H1 (cell line): ENCODE measurements around the gene CSF1. TPM values are rescaled to one million over a fixed set of nuclear protein-coding genes. Genes with fewer than 3 reads are reported as not detected.

ENCODE experiments used
- CTCF ChIA-PET: fragments of 300-600 bp; sonication (Branson Sonifier 250); formaldehyde crosslinking; loops from one replicate; lab custom pipeline; 2021; ENCODE audit not compliant: partially characterized antibody; lab: Charles Lee
- POLR2A ChIA-PET: fragments of 300-600 bp; sonication (Branson Sonifier 250); formaldehyde crosslinking; loops from one replicate; lab custom pipeline; 2021; ENCODE audit warnings: inconsistent platforms; ENCODE audit not compliant: partially characterized antibody; lab: Charles Lee
- DNase-seq, 2 experiments: peaks; one replicate each; pipeline versions ENCODE4 v3.0.0 to v3.0.0-alpha.2; 2010 to 2022; ENCODE audit warnings: low spot score in 2 of 2, low read depth in 1 of 2, mixed read lengths in 1 of 2
- FAIRE-seq: peaks from 2 replicates; lab custom pipeline; 2011; peaks lifted over from hg19 to GRCh38; lab: Jason Lieb, UNC
- H2AFZ ChIP-seq: 2 replicates; pipeline ENCODE4 v1.8.1; 2012; ENCODE audit warnings: low read length, inconsistent platforms
- H2AK5ac ChIP-seq: 2 replicates; pipeline ENCODE4 v1.6.1; 2013; ENCODE audit warnings: low read depth, low read length
- H2BK120ac ChIP-seq: replicated peaks from 2 replicates; pipeline ENCODE3; 2013; ENCODE audit warnings: low read depth, low read length, inconsistent platforms
- H2BK12ac ChIP-seq: 2 replicates; pipeline ENCODE4 v1.6.1; 2013; ENCODE audit warnings: low read depth, low read length
- H2BK15ac ChIP-seq: 2 replicates; pipeline ENCODE4 v1.6.1; 2013; ENCODE audit warnings: low read length
- H2BK20ac ChIP-seq: 2 replicates; pipeline ENCODE4 v1.6.1; 2013; ENCODE audit warnings: low read length
- H2BK5ac ChIP-seq: 2 replicates; pipeline ENCODE4 v1.6.1; 2013; ENCODE audit warnings: low read depth, low read length
- H3K14ac ChIP-seq: 2 replicates; pipeline ENCODE4 v1.6.1; 2013; ENCODE audit warnings: inconsistent platforms; ENCODE audit not compliant: insufficient read length
- H3K18ac ChIP-seq: 2 replicates; pipeline ENCODE4 v1.6.1; 2013; ENCODE audit warnings: low read length; ENCODE audit errors: extremely low read depth
- H3K23ac ChIP-seq: 2 replicates; pipeline ENCODE4 v1.6.1; 2013; ENCODE audit warnings: inconsistent platforms; ENCODE audit not compliant: insufficient read length
- H3K23me2 ChIP-seq: 2 replicates; pipeline ENCODE4 v1.6.1; 2013; ENCODE audit warnings: low read depth, low read length
- H3K27ac ChIP-seq: 2 replicates; pipeline ENCODE4 v1.6.1; 2011; ENCODE audit warnings: low read depth, low read length, inconsistent platforms
- H3K27me3 ChIP-seq, 4 experiments: replicated peaks in 1 of 4; 1 replicate in 1 of 4; 2 replicates in 3 of 4; pipeline versions ENCODE4 v1.6.1 to v1.8.1; 2011 to 2013; ENCODE audit warnings: low read length in 3 of 4, mild to moderate bottlenecking in 3 of 4, inconsistent platforms in 2 of 4, mixed read lengths in 2 of 4, moderate library complexity in 1 of 4; ENCODE audit not compliant: control insufficient read depth in 3 of 4, insufficient read depth in 3 of 4; ENCODE audit errors: extremely low read depth in 1 of 4
- H3K36me3 ChIP-seq, 4 experiments: 2 replicates each; pipeline versions ENCODE4 v1.6.1 to v1.8.1; 2011 to 2013; ENCODE audit warnings: mild to moderate bottlenecking in 4 of 4, low read length in 3 of 4, moderate library complexity in 2 of 4, control low read depth in 1 of 4, inconsistent platforms in 1 of 4; ENCODE audit not compliant: insufficient read depth in 4 of 4, control insufficient read depth in 2 of 4
- H3K4ac ChIP-seq: replicated peaks from 2 replicates; pipeline ENCODE3; 2013; ENCODE audit warnings: low read length, low read depth, mixed read lengths, inconsistent platforms; ENCODE audit not compliant: insufficient read length
- H3K4me1 ChIP-seq, 4 experiments: replicated peaks in 1 of 4; 1 replicate in 1 of 4; 2 replicates in 3 of 4; pipeline versions ENCODE4 v1.6.1 to v1.8.1; 2011 to 2013; ENCODE audit warnings: low read length in 3 of 4, inconsistent platforms in 2 of 4, mixed read lengths in 1 of 4; ENCODE audit not compliant: insufficient read depth in 4 of 4, control insufficient read depth in 3 of 4
- H3K4me2 ChIP-seq, 2 experiments: 2 replicates each; pipeline versions ENCODE4 v1.6.1 to v1.8.1; 2011 to 2013; ENCODE audit warnings: low read depth in 2 of 2, low read length in 2 of 2, control low read depth in 1 of 2, inconsistent platforms in 1 of 2, mild to moderate bottlenecking in 1 of 2; ENCODE audit not compliant: insufficient read depth in 1 of 2
- H3K4me3 ChIP-seq, 4 experiments: fragments of 200-600, 300-600 bp in 1 of 4; sonication (generic), shearing (Covaris generic), sonication (Bioruptor Twin) in 1 of 4; 2 replicates each; pipeline versions ENCODE4 v1.5.1 to v1.8.1; 2011 to 2016; ENCODE audit warnings: low read length in 4 of 4, low read depth in 3 of 4, control low read depth in 2 of 4, inconsistent platforms in 2 of 4, mild to moderate bottlenecking in 2 of 4, mixed read lengths in 1 of 4, moderate library complexity in 1 of 4; ENCODE audit not compliant: insufficient read depth in 2 of 4; ENCODE audit errors: extremely low read depth in 1 of 4
- H3K56ac ChIP-seq: replicated peaks from 2 replicates; pipeline ENCODE3; 2013; ENCODE audit warnings: low read depth, mild to moderate bottlenecking, mixed read lengths, low read length, inconsistent platforms; ENCODE audit not compliant: insufficient read length
- H3K79me1 ChIP-seq: 2 replicates; pipeline ENCODE4 v1.6.1; 2013; ENCODE audit warnings: low read depth, low read length, control low read depth
- H3K79me2 ChIP-seq, 2 experiments: 2 replicates each; pipeline versions ENCODE4 v1.6.1 to v1.8.1; 2012 to 2013; ENCODE audit warnings: low read length in 2 of 2, mild to moderate bottlenecking in 2 of 2, inconsistent platforms in 1 of 2; ENCODE audit not compliant: insufficient read depth in 2 of 2, control insufficient read depth in 1 of 2
- H3K9ac ChIP-seq, 4 experiments: replicated peaks in 1 of 4; 1 replicate in 1 of 4; 2 replicates in 3 of 4; pipeline versions ENCODE4 v1.6.1 to v1.8.1; 2011 to 2013; ENCODE audit warnings: low read depth in 3 of 4, low read length in 3 of 4, control low read depth in 2 of 4, mild to moderate bottlenecking in 2 of 4, moderate library complexity in 2 of 4, inconsistent platforms in 1 of 4; ENCODE audit errors: extremely low read depth in 1 of 4
- H3K9me3 ChIP-seq, 2 experiments: 2 replicates each; pipeline versions ENCODE4 v1.6.1 to v1.8.1; 2012 to 2013; ENCODE audit warnings: mild to moderate bottlenecking in 2 of 2, moderate library complexity in 2 of 2, control low read depth in 1 of 2, inconsistent platforms in 1 of 2, low read depth in 1 of 2, low read length in 1 of 2, mixed read lengths in 1 of 2; ENCODE audit not compliant: insufficient read depth in 2 of 2
- H4K20me1 ChIP-seq, 2 experiments: replicated peaks in 1 of 2; 2 replicates each; pipeline versions ENCODE3 to v1.8.1; 2011 to 2013; ENCODE audit warnings: inconsistent platforms in 2 of 2, low read length in 2 of 2, mild to moderate bottlenecking in 1 of 2; ENCODE audit not compliant: insufficient read depth in 2 of 2, control insufficient read depth in 1 of 2
- H4K5ac ChIP-seq: 2 replicates; pipeline ENCODE4 v1.6.1; 2013; ENCODE audit warnings: low read length, low read depth, mixed read lengths, inconsistent platforms; ENCODE audit not compliant: insufficient read length
- H4K8ac ChIP-seq: 2 replicates; pipeline ENCODE4 v1.8.0; 2013; ENCODE audit warnings: mild to moderate bottlenecking, moderate library complexity, low read length, inconsistent platforms; ENCODE audit not compliant: insufficient read depth; ENCODE audit errors: extremely low read depth
- H4K91ac ChIP-seq: replicated peaks from 2 replicates; pipeline ENCODE3; 2013; ENCODE audit warnings: low read length, mixed read lengths, inconsistent platforms; ENCODE audit not compliant: insufficient read length
- POLR2AphosphoS5 ChIP-seq: IDR thresholded peaks from 2 replicates; pipeline ENCODE4 v1.6.1; 2011; ENCODE audit warnings: low read depth, low read length
- SRF ChIP-seq: IDR thresholded peaks from 2 replicates; pipeline ENCODE4 v1.6.1; 2011; ENCODE audit warnings: mild to moderate bottlenecking, low read depth, low read length, moderate library complexity
- WGBS, 2 experiments: shearing (Covaris generic) in 1 of 2; methylation state at CpG; one replicate each; pipeline versions ENCODE4 v1.1.6 to v1.1.7; 2013 to 2015; ENCODE audit warnings: low lambda C conversion rate in 2 of 2, mixed read lengths in 2 of 2, inconsistent platforms in 1 of 2, low coverage in 1 of 2, missing lambda C conversion rate in 1 of 2; ENCODE audit not compliant: insufficient replicate concordance in 2 of 2, insufficient coverage in 1 of 2, insufficient read length in 1 of 2; ENCODE audit errors: extremely low coverage in 1 of 2, missing lambda C conversion rate in 1 of 2; 5-methylcytosine and 5-hydroxymethylcytosine counted together
- polyA plus RNA-seq, 7 experiments: library from polyadenylated mRNA; depleted of rRNA in 3 of 7; stranded (reverse) in 5 of 7; unstranded in 2 of 7; fragments of >200 nt in 5 of 7; fragments of 200-250 nt in 2 of 7; gene quantifications; 1 replicate in 5 of 7; 2 replicates in 1 of 7; 4 replicates in 1 of 7; pipeline versions ENCODE4 v1.2.1 to v1.2.3, GENCODE V29; 2011 to 2013; ENCODE audit warnings: missing spikeins in 2 of 7, mixed read lengths in 2 of 7
- total RNA-seq: library from RNA; stranded (reverse); fragmentation: NEBNext Ultra II Directional; extraction: Animal tissue kit (Norgen Biotek cat#: 25700); gene quantifications from 2 replicates; pipeline ENCODE4 v1.2.1, GENCODE V29; 2021

CSF1 gene
- total and polyA plus RNA-seq, 2 of the 8 experiments (the other 6 are each of a cell fraction or from before 2014, with no cell fraction given) = 3.3 to 5.4 TPM

DNA sequence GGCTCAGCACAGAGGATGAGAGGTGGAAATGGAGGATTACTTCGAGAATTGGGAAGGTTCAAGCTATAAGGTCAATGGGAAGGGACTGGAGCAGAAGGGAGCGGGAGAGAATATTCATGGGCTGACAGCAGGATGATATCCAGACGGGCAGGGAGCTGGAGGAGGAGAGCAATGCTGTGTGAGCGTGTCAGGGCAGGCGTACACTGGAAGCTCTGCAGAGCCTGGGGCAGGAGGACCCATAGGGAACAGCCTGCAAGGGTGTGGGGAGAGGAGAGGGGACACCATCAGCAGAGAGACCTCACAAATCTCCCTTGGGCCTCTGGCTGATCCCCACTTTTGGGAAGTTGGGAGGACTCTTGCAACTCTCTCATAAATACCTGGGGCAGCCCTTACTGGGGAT lies 13.7 kb downstream of the CSF1 start:
- Histone ChIP-seq H3K23ac (no peak overlapping the region), H2AFZ (no peak overlapping the region), H3K23me2 (no peaks in the 10 kb centered on the region), H2BK120ac (no peak overlapping the region), H2BK12ac (no peak overlapping the region), H3K36me3 (no peaks in the 10 kb centered on the region), H4K20me1 (no peaks in the 10 kb centered on the region), H2BK20ac (no peak overlapping the region), H2AK5ac (no peak overlapping the region), H4K91ac (no peak overlapping the region), H3K4ac (no peak overlapping the region), H3K79me1 (no peaks in the 10 kb centered on the region), H3K9ac (no peak overlapping the region), H2BK15ac (no peak overlapping the region), H3K27me3 (no peaks in the 10 kb centered on the region), H3K56ac (no peak overlapping the region), H3K4me3 (no peak overlapping the region), H4K5ac (no peak overlapping the region), H3K4me1 (no peaks in the 10 kb centered on the region; a peak in 1 of 7 replicates), H3K27ac (no peak overlapping the region), H2BK5ac (no peak overlapping the region), H3K79me2 (no peaks in the 10 kb centered on the region), H3K9me3 (no peaks in the 10 kb centered on the region), H3K4me2 (no peak overlapping the region), H4K8ac (0 out of 2 replicates have a peak overlapping the region, but pooled peaks have one; percentile 31), H3K14ac (no peak overlapping the region), H3K18ac (no peak overlapping the region)
- FAIRE-seq (no peak), DNase-seq (no peak)
- CTCF ChIA-PET = interaction anchor here (0.8 to 20.1 kb wide), 32 partner anchors 7 to 283 kb away, joined by 3 to 333 read pairs (median 4); partner anchors contain the start of genes AHCYL1 and CSF1
- 82% methylated on average over 5 of the region's 5 CpGs; no CpG with 5 or more reads in 1 of the 2 experiments for WGBS, 2 experiments
- TF ChIP-seq SRF (no peak), POLR2AphosphoS5 (no peak)
- POLR2A ChIA-PET = interaction anchor here (3.7 kb wide), 1 partner anchor 60 kb away, joined by 15 read pairs; the partner anchor contains the start of gene AHCYL1
